ENCODE results near the gene SMPD4.
A peak's percentile ranks its signal among the peaks of the same experiment; 100 is the strongest.
"Not testable (repeated sequence)": the region's sequence is repeated elsewhere in the genome, so short reads cannot be mapped to it uniquely, and the experiment has no call there.

SMPD4 gene

GRCh38 chr2:130169896-130170295 lies 11.5 kb downstream of the SMPD4 start:
- TF ChIP-seq MYC (IDR thresholded peaks at IDR 0.05; ENCODE audit: low read depth, low read length) (no peak), CTCF (IDR thresholded peaks at IDR 0.05; ENCODE audit: low read depth, low read length) (no peak), POLR2A (IDR thresholded peaks at IDR 0.05; ENCODE audit: extremely low read depth, insufficient read length) (no peak)
- TF ChIP-seq, protein P1, sequence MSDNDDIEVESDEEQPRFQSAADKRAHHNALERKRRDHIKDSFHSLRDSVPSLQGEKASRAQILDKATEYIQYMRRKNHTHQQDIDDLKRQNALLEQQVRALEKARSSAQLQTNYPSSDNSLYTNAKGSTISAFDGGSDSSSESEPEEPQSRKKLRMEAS (IDR thresholded peaks at IDR 0.05; ENCODE audit: low read depth, low read length) = no peak
- no peak for DNase-seq (ENCODE audit: low read depth)
- no peak overlapping the region for H3K4me3 ChIP-seq (ENCODE audit: low read depth, low read length)

DNA sequence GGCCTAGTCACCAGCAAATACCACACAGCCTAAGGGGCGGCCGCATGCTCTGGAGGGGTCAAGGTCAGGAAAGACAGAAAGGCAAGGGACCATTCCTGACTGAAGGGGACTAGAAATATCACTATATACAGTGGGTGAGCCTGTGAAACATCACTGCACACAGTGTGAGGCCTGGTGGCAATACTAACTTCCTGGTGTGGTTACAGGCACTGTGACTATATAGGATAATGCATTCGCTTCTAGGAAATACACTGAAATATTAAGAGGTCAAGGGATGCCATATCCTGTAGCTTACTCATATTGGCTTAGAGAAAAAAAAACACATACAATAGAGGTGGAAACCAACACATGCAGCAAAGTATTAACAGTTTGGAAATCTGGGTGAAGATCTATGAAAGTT lies 12.2 kb downstream of the SMPD4 start:
- not testable (repeated sequence) for H3K4me3 ChIP-seq (ENCODE audit: low read depth, low read length); DNase-seq (ENCODE audit: low read depth)

DNA sequence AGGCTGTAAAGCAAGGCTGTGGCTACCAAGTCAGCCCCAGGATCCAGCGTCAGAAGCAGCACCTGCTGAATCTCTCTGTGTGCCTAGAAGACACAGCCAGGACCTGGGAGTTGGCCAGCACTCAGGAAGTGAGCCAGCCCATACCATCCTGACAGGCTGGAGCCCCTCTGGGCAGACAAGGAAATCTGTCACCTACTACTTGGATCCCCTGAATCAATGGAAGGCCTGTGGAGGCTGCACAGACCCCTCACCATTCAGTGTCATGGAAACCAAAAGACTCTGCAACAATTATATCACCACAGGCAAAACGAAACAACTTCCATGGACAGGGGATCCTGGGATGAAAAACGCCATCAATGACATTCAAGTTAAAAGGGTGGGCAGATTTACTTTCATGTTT lies 14.8 kb downstream of the SMPD4 start:
- not testable (repeated sequence) for H3K4me3 ChIP-seq (ENCODE audit: low read depth, low read length); DNase-seq (ENCODE audit: low read depth)

- DNase-seq (ENCODE audit: low read depth) = no peak
- H3K4me3 ChIP-seq (ENCODE audit: low read depth, low read length) = no peak overlapping the region
- TF ChIP-seq POLR2A (IDR thresholded peaks at IDR 0.05; ENCODE audit: extremely low read depth, insufficient read length) (no peak), CTCF (IDR thresholded peaks at IDR 0.05; ENCODE audit: low read depth, low read length) (no peak), MYC (IDR thresholded peaks at IDR 0.05; ENCODE audit: low read depth, low read length) (no peak)
- TF ChIP-seq, protein P1 (IDR thresholded peaks at IDR 0.05; ENCODE audit: low read depth, low read length) = no peak
Measured at GRCh38 chr2:130165293-130166016, 15.9 kb downstream of the SMPD4 start.

- H3K4me3 ChIP-seq (ENCODE audit: low read depth, low read length) = no peak overlapping the region
- TF ChIP-seq CTCF (IDR thresholded peaks at IDR 0.05; ENCODE audit: low read depth, low read length) (no peak), MYC (IDR thresholded peaks at IDR 0.05; ENCODE audit: low read depth, low read length) (no peak), POLR2A (IDR thresholded peaks at IDR 0.05; ENCODE audit: extremely low read depth, insufficient read length) (no peak)
- TF ChIP-seq, protein P1 (IDR thresholded peaks at IDR 0.05; ENCODE audit: low read depth, low read length) = no peak
- no peak for DNase-seq (ENCODE audit: low read depth)
Measured at GRCh38 chr2:130162968-130163367, 18.4 kb downstream of the SMPD4 start.

- not testable (repeated sequence) for H3K4me3 ChIP-seq (ENCODE audit: low read depth, low read length); DNase-seq (ENCODE audit: low read depth)
Measured at GRCh38 chr2:130162486-130162885, 18.9 kb downstream of the SMPD4 start.

- TF ChIP-seq CTCF (IDR thresholded peaks at IDR 0.05; ENCODE audit: low read depth, low read length) = peak; percentile 2
- not testable (repeated sequence) for H3K4me3 ChIP-seq (ENCODE audit: low read depth, low read length); DNase-seq (ENCODE audit: low read depth)
Measured at GRCh38 chr2:130160838-130161705, 20.3 kb downstream of the SMPD4 start.
